Choroid plexus epithelial cell (primary cell): ENCODE measurements around the gene GTF3C6.

Experiments used
- DNase-seq: peaks from one replicate; pipeline ENCODE4 v3.0.0-alpha.2; 2010; ENCODE audit warnings: low read depth
- H3K4me3 ChIP-seq: 2 replicates; pipeline ENCODE4 v1.5.1; 2011; ENCODE audit warnings: low read depth, mild to moderate bottlenecking, control low read depth, low read length, moderate library complexity
- CTCF ChIP-seq: conservative IDR thresholded peaks from 2 replicates; pipeline ENCODE4 v1.5.1; 2011; ENCODE audit warnings: low read depth, mild to moderate bottlenecking, control low read depth, inconsistent platforms, low read length, moderate library complexity

Gene GTF3C6

GRCh38 chr6:110979565-110980101 lies 21.1 kb downstream of the GTF3C6 start:
- DNase-seq: no peak
- no peak overlapping the region for H3K4me3 ChIP-seq
- no peak for TF ChIP-seq CTCF

GRCh38 chr6:110980227-110980626 lies 21.7 kb downstream of the GTF3C6 start:
- no peak overlapping the region for H3K4me3 ChIP-seq
- TF ChIP-seq CTCF: no peak
- no peak for DNase-seq

GRCh38 chr6:110980648-110981047 lies 22.1 kb downstream of the GTF3C6 start:
- no peak for TF ChIP-seq CTCF
- peak overlapping the region; percentile 79 for H3K4me3 ChIP-seq
- no peak for DNase-seq

GRCh38 chr6:110981202-110981600 lies 22.7 kb downstream of the GTF3C6 start:
- no peak for TF ChIP-seq CTCF
- H3K4me3 ChIP-seq: peak overlapping the region; percentile 79
- DNase-seq: no peak

GRCh38 chr6:110990840-110991576 lies 32.5 kb downstream of the GTF3C6 start:
- no peak overlapping the region for H3K4me3 ChIP-seq
- TF ChIP-seq CTCF: no peak
- DNase-seq: no peak

GRCh38 chr6:110996691-110997090 lies 38.2 kb downstream of the GTF3C6 start:
- H3K4me3 ChIP-seq: no peak overlapping the region
- no peak for TF ChIP-seq CTCF
- DNase-seq: no peak

GRCh38 chr6:110999634-111000270 lies 41.2 kb downstream of the GTF3C6 start:
- no peak overlapping the region for H3K4me3 ChIP-seq
- peak; percentile 72 for DNase-seq

More at GRCh38 chr6:110999634-111000270, 41.2 kb downstream of the GTF3C6 start:
- TF ChIP-seq CTCF: peak; percentile 48
